SU-DHL-6 (cell line): ENCODE results near the gene PPM1G.

Source experiments
- EZH2phosphoT487 ChIP-seq: fragments of 200-600 bp; sonication (generic), shearing (Covaris generic); conservative IDR thresholded peaks from 2 replicates; pipeline ENCODE4 v1.6.1; 2018; ENCODE audit warnings: mild to moderate bottlenecking, antibody characterized with exemption, low read length, moderate library complexity, mixed read lengths
- TF ChIP-seq, protein P1 (sequence below): fragments of 200-600 bp; sonication (generic); IDR thresholded peaks from one replicate; pipeline ENCODE4 v1.5.1; 2017; ENCODE audit warnings: antibody characterized with exemption, mild to moderate bottlenecking, low read length, moderate library complexity; ENCODE audit not compliant: insufficient read depth, poor library complexity, severe bottlenecking

DNA sequence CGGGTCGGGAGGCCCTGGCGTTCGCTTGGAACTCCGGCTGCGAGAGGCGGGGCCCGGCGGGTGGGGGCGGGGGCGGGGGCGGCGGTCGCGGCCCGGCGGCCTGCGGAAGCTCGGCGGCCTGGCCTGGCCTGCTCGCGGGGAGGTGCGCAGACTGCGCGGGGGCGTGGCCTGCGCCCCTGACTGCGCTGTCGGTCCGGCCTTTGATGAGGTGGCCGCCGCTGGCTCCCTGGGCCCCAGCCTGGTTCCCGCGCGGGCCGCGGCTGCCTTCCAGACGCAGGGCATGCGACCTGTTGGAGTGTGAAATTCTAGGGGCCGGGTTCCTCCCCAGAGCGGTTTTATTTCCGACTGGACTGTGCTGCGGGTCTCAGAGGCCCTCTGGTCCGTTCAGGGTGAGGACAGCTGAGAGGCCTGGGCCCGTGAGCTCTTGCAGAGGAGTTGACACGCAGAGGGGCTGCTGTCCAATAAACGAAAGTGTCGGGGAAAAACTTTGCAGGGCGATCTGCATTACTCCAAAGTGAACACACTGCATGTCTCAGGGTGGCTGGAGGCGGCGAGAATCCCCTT, 19.7 kb upstream of the PPM1G start:
- TF ChIP-seq, protein P1, sequence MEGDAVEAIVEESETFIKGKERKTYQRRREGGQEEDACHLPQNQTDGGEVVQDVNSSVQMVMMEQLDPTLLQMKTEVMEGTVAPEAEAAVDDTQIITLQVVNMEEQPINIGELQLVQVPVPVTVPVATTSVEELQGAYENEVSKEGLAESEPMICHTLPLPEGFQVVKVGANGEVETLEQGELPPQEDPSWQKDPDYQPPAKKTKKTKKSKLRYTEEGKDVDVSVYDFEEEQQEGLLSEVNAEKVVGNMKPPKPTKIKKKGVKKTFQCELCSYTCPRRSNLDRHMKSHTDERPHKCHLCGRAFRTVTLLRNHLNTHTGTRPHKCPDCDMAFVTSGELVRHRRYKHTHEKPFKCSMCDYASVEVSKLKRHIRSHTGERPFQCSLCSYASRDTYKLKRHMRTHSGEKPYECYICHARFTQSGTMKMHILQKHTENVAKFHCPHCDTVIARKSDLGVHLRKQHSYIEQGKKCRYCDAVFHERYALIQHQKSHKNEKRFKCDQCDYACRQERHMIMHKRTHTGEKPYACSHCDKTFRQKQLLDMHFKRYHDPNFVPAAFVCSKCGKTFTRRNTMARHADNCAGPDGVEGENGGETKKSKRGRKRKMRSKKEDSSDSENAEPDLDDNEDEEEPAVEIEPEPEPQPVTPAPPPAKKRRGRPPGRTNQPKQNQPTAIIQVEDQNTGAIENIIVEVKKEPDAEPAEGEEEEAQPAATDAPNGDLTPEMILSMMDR = no peak
- TF ChIP-seq EZH2phosphoT487 = no peak
